CD4-positive, CD25-positive, alpha-beta regulatory T cell (primary cell): ENCODE results near the gene ZNF780B. TPM values are rescaled to one million over a fixed set of nuclear protein-coding genes. Genes with fewer than 3 reads are reported as not detected.

Experiments used
- ATAC-seq, 2 donors: fragments of 150-1000 bp; cut with Tn5 transposase; one replicate each; pipeline ENCODE4 v1.10.0; 2021; ENCODE audit warnings: low read depth in 2 of 2, moderate number of reproducible peaks in 2 of 2, moderate library complexity in 1 of 2
- DNase-seq, 3 donors: peaks; one replicate each; pipeline versions ENCODE4 v3.0.0 to v3.0.0-alpha.2; 2012 to 2022; ENCODE audit warnings: mixed read lengths in 1 of 3
- H3K27ac ChIP-seq: one replicate; pipeline ENCODE4 v1.7.0; 2013; ENCODE audit warnings: mild to moderate bottlenecking, low read length; ENCODE audit not compliant: insufficient read depth, poor library complexity, severe bottlenecking
- H3K27me3 ChIP-seq: one replicate; pipeline ENCODE4 v1.7.0; 2013; ENCODE audit warnings: low read length; ENCODE audit not compliant: control insufficient read depth, insufficient read depth
- H3K36me3 ChIP-seq: one replicate; pipeline ENCODE4 v1.7.0; 2013; ENCODE audit warnings: mild to moderate bottlenecking, low read length, moderate library complexity; ENCODE audit not compliant: control insufficient read depth, insufficient read depth
- H3K4me1 ChIP-seq: 2 replicates; pipeline ENCODE4 v1.7.0; 2013; ENCODE audit warnings: mild to moderate bottlenecking, low read length; ENCODE audit not compliant: insufficient read depth, control insufficient read depth, poor library complexity, severe bottlenecking
- H3K4me3 ChIP-seq: one replicate; pipeline ENCODE4 v1.7.0; 2013; ENCODE audit warnings: low read depth, mild to moderate bottlenecking, low read length, moderate library complexity
- H3K9me3 ChIP-seq, 2 experiments: 1 replicate in 1 of 2; 2 replicates in 1 of 2; pipeline ENCODE4 v1.7.0; 2013; ENCODE audit warnings: low read length in 2 of 2, mild to moderate bottlenecking in 1 of 2, moderate library complexity in 1 of 2; ENCODE audit not compliant: control insufficient read depth in 2 of 2
- H3K27ac Mint-ChIP-seq, 3 donors: one replicate each; pipeline ENCODE4 v1.8.0; 2020 to 2022; ENCODE audit warnings: mild to moderate bottlenecking in 3 of 3, mixed read lengths in 3 of 3, moderate library complexity in 2 of 3
- H3K27me3 Mint-ChIP-seq: one replicate; pipeline ENCODE4 v1.8.0; 2022; ENCODE audit warnings: mild to moderate bottlenecking, mixed read lengths
- H3K36me3 Mint-ChIP-seq: one replicate; pipeline ENCODE4 v1.8.0; 2020; ENCODE audit warnings: mixed read lengths
- H3K4me1 Mint-ChIP-seq, 4 donors: one replicate each; pipeline ENCODE4 v1.8.0; 2020 to 2022; ENCODE audit warnings: mixed read lengths in 4 of 4, mild to moderate bottlenecking in 1 of 4
- H3K4me3 Mint-ChIP-seq, 4 donors: one replicate each; pipeline ENCODE4 v1.8.0; 2020 to 2022; ENCODE audit warnings: mild to moderate bottlenecking in 4 of 4, mixed read lengths in 4 of 4, moderate library complexity in 3 of 4
- H3K9me3 Mint-ChIP-seq, 7 donors: one replicate each; pipeline ENCODE4 v1.8.0; 2020 to 2022; ENCODE audit warnings: mixed read lengths in 7 of 7, mild to moderate bottlenecking in 3 of 7, moderate library complexity in 2 of 7
- polyA plus RNA-seq, 4 donors: library from polyadenylated mRNA; unstranded; fragments of 300-500 nt; fragmentation: Illumina TruSeq; gene quantifications; one replicate each; pipeline ENCODE4 v1.2.3, GENCODE V29; 2021
- total RNA-seq: library from RNA; stranded (reverse); gene quantifications from one replicate; pipeline ENCODE4 v1.2.3, GENCODE V29; 2022

The ZNF780B gene
- total and polyA plus RNA-seq, 5 donors from 2014 or later, result 6.4 to 15.5 (median 7.2) TPM

GRCh38 chr19:40089462-40089861, 33.4 kb upstream of the ZNF780B start:
- Histone ChIP-seq H3K27me3 (no peaks in the 10 kb centered on the region), H3K4me3 (peak overlapping the region; percentile 95), H3K36me3 (peaks cover 6% of the 10 kb centered on the region), H3K9me3 (no peaks in the 10 kb centered on the region), H3K27ac (peak overlapping the region; percentile 95), H3K4me1 (peaks cover 17% of the 10 kb centered on the region)
- H3K27me3 Mint-ChIP-seq, result peaks cover 13% of the 10 kb centered on the region
- H3K9me3 Mint-ChIP-seq, result peaks cover 0 to 2% (median 0%) of the 10 kb centered on the region in 7 donors
- no peak for DNase-seq
- H3K36me3 Mint-ChIP-seq, result peaks cover 18% of the 10 kb centered on the region
- H3K4me3 Mint-ChIP-seq, result peak overlapping the region; percentile 93 to 100 (median 99)
- H3K4me1 Mint-ChIP-seq, result peaks cover 34 to 51% (median 40%) of the 10 kb centered on the region in 4 donors
- H3K27ac Mint-ChIP-seq, result peak overlapping the region in 2 of 3 donors; percentile 98 to 100
- no peak for ATAC-seq

GRCh38 chr19:40088299-40089047, 32.4 kb upstream of the ZNF780B start:
- DNase-seq (no peak), ATAC-seq (no peak)
- Histone ChIP-seq H3K27me3 (no peaks in the 10 kb centered on the region), H3K4me3 (peak overlapping the region; percentile 95), H3K9me3 (no peaks in the 10 kb centered on the region), H3K4me1 (peaks cover 17% of the 10 kb centered on the region), H3K36me3 (peaks cover 15% of the 10 kb centered on the region), H3K27ac (no peak overlapping the region)
- peaks cover 38 to 56% (median 42%) of the 10 kb centered on the region in 4 donors for H3K4me1 Mint-ChIP-seq
- peak overlapping the region; percentile 83 to 100 (median 98) for H3K27ac Mint-ChIP-seq
- peaks cover 0 to 2% (median 0%) of the 10 kb centered on the region in 7 donors for H3K9me3 Mint-ChIP-seq
- H3K27me3 Mint-ChIP-seq, result peaks cover 8% of the 10 kb centered on the region
- H3K4me3 Mint-ChIP-seq, result peak overlapping the region; percentile 93 to 100 (median 99)
- peaks cover 23% of the 10 kb centered on the region for H3K36me3 Mint-ChIP-seq

- Mint-ChIP-seq H3K36me3 (peaks cover 55% of the 10 kb centered on the region), H3K27ac (peak overlapping the region in 1 of 3 donors; percentile 64), H3K4me3 (peak overlapping the region in 1 of 4 donors; percentile 7), H3K27me3 (no peaks in the 10 kb centered on the region), H3K4me1 (peaks cover 29 to 51% (median 30%) of the 10 kb centered on the region in 4 donors), H3K9me3 (peaks cover 0 to 9% (median 4%) of the 10 kb centered on the region in 7 donors)
- no peak for ATAC-seq
- H3K27me3 ChIP-seq, result no peaks in the 10 kb centered on the region
- peaks cover 9% of the 10 kb centered on the region for H3K4me1 ChIP-seq
- peaks cover 0 to 6% of the 10 kb centered on the region in 2 experiments for H3K9me3 ChIP-seq
- H3K27ac ChIP-seq, result no peak overlapping the region
- no peak for DNase-seq
- no peak overlapping the region for H3K4me3 ChIP-seq
- peaks cover 49% of the 10 kb centered on the region for H3K36me3 ChIP-seq
These were observed 28.9 kb upstream of the ZNF780B start for GRCh38 chr19:40084948-40085347.

- peaks cover 84% of the 10 kb centered on the region for H3K36me3 ChIP-seq
- ATAC-seq, result no peak
- Mint-ChIP-seq H3K36me3 (peaks cover 79% of the 10 kb centered on the region), H3K4me1 (peaks cover 7 to 26% (median 9%) of the 10 kb centered on the region in 4 donors), H3K27ac (no peak overlapping the region), H3K4me3 (no peak overlapping the region), H3K27me3 (no peaks in the 10 kb centered on the region), H3K9me3 (peaks cover 5 to 41% (median 16%) of the 10 kb centered on the region in 7 donors)
- no peaks in the 10 kb centered on the region for H3K27me3 ChIP-seq
- DNase-seq, result no peak
- H3K4me3 ChIP-seq, result no peak overlapping the region
- H3K9me3 ChIP-seq, result peaks cover 25 to 30% of the 10 kb centered on the region in 2 experiments
- no peaks in the 10 kb centered on the region for H3K4me1 ChIP-seq
- H3K27ac ChIP-seq, result no peak overlapping the region
These were observed 25.4 kb upstream of the ZNF780B start for GRCh38 chr19:40081411-40081810.

GRCh38 chr19:40080289-40080688, 24.3 kb upstream of the ZNF780B start:
- Histone ChIP-seq H3K27me3 (no peaks in the 10 kb centered on the region), H3K4me3 (no peak overlapping the region), H3K9me3 (peaks cover 35 to 40% of the 10 kb centered on the region in 2 experiments), H3K36me3 (peaks cover 95% of the 10 kb centered on the region), H3K27ac (no peak overlapping the region), H3K4me1 (no peaks in the 10 kb centered on the region)
- ATAC-seq (no peak), DNase-seq (no peak)
- Mint-ChIP-seq H3K4me1 (peaks cover 7 to 26% (median 8%) of the 10 kb centered on the region in 4 donors), H3K27ac (no peak overlapping the region), H3K36me3 (peaks cover 90% of the 10 kb centered on the region), H3K9me3 (peaks cover 5 to 52% (median 16%) of the 10 kb centered on the region in 7 donors), H3K27me3 (no peaks in the 10 kb centered on the region), H3K4me3 (no peak overlapping the region)

- Mint-ChIP-seq H3K4me3 (no peak overlapping the region), H3K27me3 (no peaks in the 10 kb centered on the region), H3K27ac (no peak overlapping the region), H3K36me3 (peaks cover 96% of the 10 kb centered on the region), H3K4me1 (peaks cover 0 to 20% (median 6%) of the 10 kb centered on the region in 4 donors), H3K9me3 (peaks cover 5 to 68% (median 25%) of the 10 kb centered on the region in 7 donors)
- no peak for ATAC-seq
- H3K4me1 ChIP-seq, result no peaks in the 10 kb centered on the region
- no peak overlapping the region for H3K4me3 ChIP-seq
- H3K27ac ChIP-seq, result no peak overlapping the region
- peaks cover 95% of the 10 kb centered on the region for H3K36me3 ChIP-seq
- peaks cover 52 to 59% of the 10 kb centered on the region in 2 experiments for H3K9me3 ChIP-seq
- H3K27me3 ChIP-seq, result no peaks in the 10 kb centered on the region
- no peak for DNase-seq
These were observed 22.3 kb upstream of the ZNF780B start for GRCh38 chr19:40078377-40078776.

- H3K27ac Mint-ChIP-seq, result no peak overlapping the region
These were observed 14.0 kb upstream of the ZNF780B start for GRCh38 chr19:40070058-40070457.

More at GRCh38 chr19:40070058-40070457, 14.0 kb upstream of the ZNF780B start:
- Histone ChIP-seq H3K4me3 (no peak overlapping the region), H3K27ac (no peak overlapping the region), H3K27me3 (no peaks in the 10 kb centered on the region), H3K9me3 (peaks cover 29 to 32% of the 10 kb centered on the region in 2 experiments), H3K36me3 (peaks cover 13% of the 10 kb centered on the region), H3K4me1 (no peaks in the 10 kb centered on the region)
- Mint-ChIP-seq H3K4me1 (peaks cover 0 to 6% (median 0%) of the 10 kb centered on the region in 4 donors), H3K27me3 (peaks cover 5% of the 10 kb centered on the region), H3K4me3 (no peak overlapping the region), H3K9me3 (peaks cover 0 to 48% (median 11%) of the 10 kb centered on the region in 7 donors), H3K36me3 (peaks cover 31% of the 10 kb centered on the region)
- no peak for DNase-seq
- no peak for ATAC-seq
